GM19468 (cell line): ENCODE measurements around the gene COL20A1.
"Not testable (repeated sequence)": the region's sequence is repeated elsewhere in the genome, so short reads cannot be mapped to it uniquely, and the experiment has no call there.

ENCODE experiments used
- ATAC-seq: cut with Tn5 transposase; IDR thresholded peaks from one replicate; pipeline ENCODE4 v1.9.1; 2021; ENCODE audit warnings: mild to moderate bottlenecking, moderate library complexity, moderate number of reproducible peaks; ENCODE audit not compliant: unreplicated experiment; ENCODE audit errors: extremely low read depth

COL20A1 gene

GRCh38 chr20:63329331-63330083 is 36.5 kb downstream of the COL20A1 start:
- no peak for ATAC-seq

GRCh38 chr20:63330084-63330760 is 37.2 kb downstream of the COL20A1 start:
- no peak for ATAC-seq

- ATAC-seq: no peak
These were observed 38.0 kb downstream of the COL20A1 start for GRCh38 chr20:63330940-63331339.

GRCh38 chr20:63331741-63332400 is 38.9 kb downstream of the COL20A1 start:
- ATAC-seq: no peak

DNA sequence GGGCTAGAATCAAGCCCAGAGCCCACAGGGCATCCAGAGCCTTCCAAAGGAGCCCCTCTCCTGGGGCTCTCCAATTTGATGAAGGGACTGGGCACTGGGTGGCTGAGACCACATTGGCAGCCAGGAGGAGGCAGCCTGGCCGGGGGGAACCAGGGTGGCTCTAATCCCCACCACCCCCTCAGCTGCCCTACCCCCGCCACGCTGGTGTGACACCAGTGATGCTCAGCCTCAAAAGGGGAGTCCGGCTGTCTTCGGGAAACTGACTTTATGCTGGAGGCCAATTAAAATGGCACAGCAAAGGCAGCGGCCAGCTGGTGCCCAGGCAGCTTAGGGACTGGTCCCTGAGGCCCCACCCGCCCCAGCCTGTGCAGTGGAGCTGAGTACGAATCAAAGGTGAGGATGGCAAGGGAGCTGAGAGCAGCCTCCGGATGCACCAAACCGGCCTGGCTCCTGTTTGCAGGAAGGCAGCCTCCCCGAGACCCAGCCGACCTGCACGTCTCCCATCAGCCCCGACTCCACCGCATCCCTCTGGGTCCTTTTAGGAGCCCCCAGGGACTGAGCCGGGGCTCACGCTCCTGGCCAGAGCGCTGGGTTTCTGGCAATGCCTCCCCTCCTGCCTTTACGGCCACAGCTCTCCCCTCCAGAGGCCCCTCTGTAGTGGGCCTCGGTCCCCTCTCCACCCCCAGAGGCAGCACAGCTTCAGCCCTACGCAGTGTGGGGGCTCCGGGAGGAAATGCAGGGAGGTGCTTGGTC is 39.7 kb downstream of the COL20A1 start:
- no peak for ATAC-seq

DNA sequence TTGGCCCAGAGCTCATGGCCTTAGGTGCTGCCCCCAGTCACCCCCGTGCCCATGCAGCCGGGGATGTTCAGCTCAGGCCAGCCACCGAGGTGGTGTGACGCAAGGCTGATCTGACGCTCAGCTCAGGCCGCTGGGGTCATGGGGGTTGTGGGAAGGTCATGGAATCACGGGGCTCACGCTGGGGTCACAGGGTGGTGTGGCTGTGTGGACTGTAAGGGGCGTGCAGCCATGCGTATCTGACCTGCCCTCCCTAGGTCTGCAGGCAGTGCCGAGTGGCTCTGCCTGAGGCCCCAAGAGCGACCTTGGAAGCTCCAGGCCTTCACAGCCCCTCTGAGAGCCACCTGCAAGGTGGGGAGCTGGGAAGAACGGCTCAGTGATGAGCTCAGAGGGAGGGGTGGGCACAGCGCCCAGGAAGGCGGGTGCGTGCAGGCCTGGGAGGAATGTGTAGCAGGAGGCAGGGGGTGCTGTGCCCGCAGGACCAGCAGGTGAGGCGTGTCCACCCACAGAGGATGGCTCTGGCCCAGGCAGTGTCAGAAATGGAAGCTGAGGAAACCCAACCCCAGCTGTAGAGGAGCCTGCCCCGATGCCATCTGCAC is 40.4 kb downstream of the COL20A1 start:
- no peak for ATAC-seq

- no peak for ATAC-seq
These were observed 41.4 kb downstream of the COL20A1 start for GRCh38 chr20:63334356-63334755.

DNA sequence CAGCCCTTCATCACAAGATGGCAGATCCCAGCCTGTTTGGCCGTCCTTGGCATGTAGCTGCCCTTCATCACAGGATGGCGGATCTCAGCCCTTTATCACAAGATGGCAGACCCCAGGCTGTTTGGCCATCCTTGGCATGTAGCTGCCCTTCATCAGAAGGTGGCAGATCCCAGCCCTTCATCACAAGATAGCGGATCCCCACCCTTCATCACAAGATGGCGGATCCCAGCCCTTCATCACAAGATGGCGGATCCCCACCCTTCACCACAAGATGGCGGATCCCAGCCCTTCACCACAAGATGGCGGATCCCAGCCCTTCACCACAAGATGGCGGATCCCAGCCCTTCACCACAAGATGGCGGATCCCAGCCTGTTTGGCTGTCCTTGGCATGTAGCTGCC is 42.1 kb downstream of the COL20A1 start:
- not testable (repeated sequence) for ATAC-seq

GRCh38 chr20:63335711-63336110 is 42.7 kb downstream of the COL20A1 start:
- ATAC-seq: no peak

- no peak for ATAC-seq
These were observed 43.3 kb downstream of the COL20A1 start for GRCh38 chr20:63336232-63336752.

GRCh38 chr20:63337786-63338420 is 44.9 kb downstream of the COL20A1 start:
- ATAC-seq: no peak

DNA sequence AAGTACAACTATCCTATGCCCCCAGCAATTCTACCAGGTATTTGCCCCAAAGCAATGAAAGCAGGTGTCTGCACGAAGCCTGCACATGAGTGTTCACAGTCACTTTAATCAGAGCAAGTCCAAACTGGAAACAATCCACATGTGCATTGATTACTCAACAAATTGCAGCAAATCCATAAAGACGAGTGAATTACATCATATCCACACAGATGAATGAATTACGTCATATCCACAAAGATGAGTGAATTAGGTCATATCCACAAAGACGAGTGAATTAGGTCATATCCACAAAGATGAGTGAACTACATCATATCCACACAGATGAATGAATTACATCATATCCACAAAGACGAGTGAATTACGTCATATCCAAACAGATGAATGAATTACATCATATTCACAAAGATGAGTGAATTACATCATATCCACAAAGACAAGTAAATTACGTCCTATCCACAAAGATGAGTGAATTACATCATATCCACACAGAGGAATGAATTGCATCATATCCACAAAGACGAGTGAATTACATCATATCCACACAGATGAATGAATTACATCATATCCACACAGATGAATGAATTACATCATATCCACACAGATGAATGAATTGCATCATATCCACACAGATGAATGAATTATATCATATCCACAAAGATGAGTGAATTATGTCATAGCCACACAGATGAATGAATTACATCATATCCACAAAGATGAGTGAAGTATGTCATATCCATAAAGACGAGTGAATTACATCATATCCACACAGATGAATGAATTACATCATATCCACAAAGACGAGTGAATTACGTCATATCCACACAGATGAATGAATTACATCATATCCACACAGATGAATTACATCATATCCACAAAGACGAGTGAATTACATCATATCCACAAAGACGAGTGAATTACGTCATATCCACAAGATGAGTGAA is 46.4 kb downstream of the COL20A1 start:
- not testable (repeated sequence) for ATAC-seq

DNA sequence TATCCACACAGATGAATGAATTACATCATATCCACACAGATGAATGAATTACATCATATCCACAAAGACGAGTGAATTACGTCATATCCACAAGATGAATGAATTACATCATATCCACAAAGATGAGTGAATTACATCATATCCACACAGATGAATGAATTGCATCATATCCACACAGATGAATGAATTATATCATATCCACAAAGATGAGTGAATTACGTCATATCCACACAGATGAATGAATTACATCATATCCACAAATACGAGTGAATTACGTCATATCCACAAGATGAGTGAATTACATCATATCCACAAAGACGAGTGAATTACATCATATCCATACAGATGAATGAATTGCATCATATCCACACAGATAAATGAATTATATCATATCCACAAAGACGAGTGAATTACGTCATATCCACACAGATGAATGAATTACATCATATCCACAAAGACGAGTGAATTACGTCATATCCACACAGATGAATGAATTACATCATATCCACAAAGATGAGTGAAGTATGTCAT is 47.2 kb downstream of the COL20A1 start:
- not testable (repeated sequence) for ATAC-seq

DNA sequence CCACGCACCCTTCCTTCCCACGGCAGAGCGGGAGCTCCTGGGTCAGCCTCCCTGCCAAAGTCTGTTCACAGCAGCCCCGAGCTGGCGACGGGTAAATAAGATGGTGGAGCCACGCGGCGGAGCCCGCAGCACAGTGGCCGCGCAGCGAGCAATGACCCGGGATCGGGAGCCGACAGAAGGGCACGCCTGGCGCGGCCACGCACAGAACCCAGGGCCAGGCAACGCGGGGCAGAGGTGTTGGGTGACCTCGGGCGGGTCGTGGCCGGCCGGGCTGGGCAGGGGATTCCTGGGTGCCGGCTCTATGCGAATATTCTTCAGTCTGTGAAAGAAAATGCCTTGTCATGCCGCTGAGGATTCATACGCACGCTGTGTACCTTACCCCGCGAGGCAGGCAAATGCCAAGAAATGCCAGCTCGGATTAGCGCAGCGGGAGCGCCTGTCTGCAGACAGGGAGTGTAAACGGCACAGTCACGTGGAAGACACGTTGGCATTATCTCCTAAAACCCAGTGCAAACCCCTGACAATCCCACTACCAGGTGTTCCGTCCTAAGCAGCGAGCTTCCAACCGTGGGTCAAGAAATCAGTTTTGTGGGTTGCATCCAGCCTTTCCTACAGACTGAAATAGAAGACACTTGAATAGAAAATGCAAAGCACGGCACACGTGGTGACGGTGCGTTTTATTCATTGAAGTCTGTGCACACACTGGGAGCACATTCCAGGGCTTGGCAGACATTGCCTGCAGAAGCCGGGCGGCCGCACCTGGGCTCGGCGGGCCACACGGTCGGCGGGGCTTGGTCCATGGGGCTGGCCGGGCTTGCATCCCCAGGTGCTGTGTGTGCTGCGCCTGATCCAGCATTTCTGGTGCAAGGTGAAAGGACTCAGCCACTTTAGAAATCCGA is 49.8 kb downstream of the COL20A1 start:
- no peak for ATAC-seq

- ATAC-seq: no peak
These were observed 50.8 kb downstream of the COL20A1 start for GRCh38 chr20:63343460-63344445.
